HG02763 (cell line): Measurements from ENCODE around the gene EMP2.

Experiments
- ATAC-seq: cut with Tn5 transposase; IDR thresholded peaks from one replicate; pipeline ENCODE4 v1.9.1; 2021; ENCODE audit warnings: mild to moderate bottlenecking, moderate library complexity; ENCODE audit not compliant: unreplicated experiment

The EMP2 gene

DNA sequence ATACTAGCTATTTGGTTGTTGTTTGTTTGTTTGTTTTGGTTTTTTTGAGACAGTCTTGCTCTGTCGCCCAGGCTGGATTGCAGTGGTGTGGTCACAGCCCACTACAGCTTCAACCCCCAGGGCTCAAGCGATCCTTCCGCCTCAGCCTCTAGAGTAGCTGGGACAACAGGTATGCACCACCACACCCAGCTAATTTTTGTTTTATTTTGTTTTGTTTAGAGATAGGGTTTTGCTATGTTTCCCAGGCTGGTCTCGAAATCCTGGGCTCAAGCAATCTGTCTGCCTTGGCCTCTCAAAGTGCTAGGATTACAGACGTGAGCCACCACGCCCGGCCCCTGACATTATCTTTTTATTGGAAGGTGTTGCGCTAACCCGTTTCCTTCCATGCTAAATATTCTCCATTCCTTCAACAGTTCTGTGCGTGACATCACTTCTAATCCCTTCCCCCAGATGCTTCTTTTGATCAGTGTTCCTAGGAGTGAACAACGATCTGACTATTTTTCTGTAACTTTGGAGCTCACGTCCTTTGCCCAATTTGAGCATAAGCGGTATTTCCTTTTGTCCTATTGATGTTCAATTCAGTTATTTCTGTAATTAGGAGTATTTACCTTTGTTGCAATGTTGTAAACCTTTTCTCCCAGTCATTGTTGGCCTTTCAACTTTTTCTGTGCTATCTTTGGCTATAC, 30.2 kb upstream of the EMP2 start:
- no peak for ATAC-seq

DNA sequence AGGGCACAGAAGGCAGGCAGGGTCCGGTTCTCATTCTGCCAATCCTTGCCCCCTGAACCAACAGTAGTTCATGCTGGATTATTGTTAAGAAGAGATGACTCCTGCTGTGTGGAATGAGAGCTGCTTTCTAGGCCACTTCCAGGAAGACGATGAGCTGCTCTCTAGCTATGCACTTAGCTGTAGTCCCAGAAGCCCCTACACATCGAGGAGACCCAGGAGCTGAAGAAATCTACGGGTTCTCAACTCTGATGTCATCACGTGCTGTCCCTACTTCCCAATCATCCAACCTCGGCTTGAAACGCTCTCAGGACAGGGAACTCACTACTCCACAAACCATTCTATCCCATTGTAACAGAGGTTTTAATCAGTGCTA, 29.0 kb upstream of the EMP2 start:
- ATAC-seq = no peak

DNA sequence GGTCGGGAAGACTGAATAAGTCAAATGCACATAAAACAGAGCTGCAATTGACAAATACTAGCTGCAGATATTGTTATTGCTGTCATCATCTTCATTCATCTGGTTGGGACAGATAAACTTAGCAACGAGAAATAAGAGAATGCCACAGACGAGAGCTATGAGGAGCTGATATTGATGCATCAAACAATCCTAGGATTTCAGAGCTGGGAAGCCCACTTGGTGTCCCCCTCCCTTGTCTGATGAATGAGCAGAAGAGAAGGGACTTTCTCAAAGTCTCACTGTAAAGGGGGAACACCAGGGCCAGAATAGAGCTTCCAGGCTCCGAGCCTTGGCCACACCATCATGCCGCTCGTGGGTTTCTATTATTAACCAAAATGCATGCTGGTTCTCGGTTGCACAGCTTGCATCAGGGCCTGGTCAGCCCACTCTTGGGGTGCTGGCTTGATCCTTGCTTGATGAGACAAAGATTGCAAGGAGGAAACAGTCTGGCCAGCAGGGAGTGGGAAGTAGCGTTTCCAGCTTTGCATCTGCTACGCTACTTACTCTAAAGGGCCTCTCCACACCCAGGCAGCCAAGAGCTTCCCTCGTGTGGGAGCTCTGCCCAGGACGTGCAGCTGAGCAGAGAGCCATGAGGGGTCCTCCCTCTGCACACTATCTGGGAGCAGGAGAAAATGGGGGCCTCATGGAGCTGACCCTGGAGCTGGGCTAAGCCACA, 28.4 kb upstream of the EMP2 start:
- no peak for ATAC-seq

GRCh38 chr16:10607157-10607556, 26.8 kb upstream of the EMP2 start:
- ATAC-seq = no peak

DNA sequence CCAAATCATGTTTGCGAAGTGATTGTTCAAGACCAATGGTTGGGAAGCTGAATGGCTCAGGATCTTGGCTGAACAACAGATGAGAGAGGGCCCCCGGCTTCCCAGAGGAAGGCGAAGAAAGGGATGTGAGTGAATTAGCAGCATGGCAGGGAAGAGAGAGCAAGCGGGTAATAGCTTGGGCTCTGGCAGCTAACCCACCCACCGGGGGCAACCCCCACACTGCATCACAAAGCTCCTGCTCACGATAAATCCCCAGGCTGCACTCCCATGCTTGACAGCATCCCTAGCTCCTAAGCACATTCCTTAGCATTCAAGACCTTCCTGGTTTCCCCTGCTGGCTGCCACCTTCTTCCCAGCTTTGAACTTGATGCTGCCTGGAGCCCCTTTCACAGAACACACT, 26.2 kb upstream of the EMP2 start:
- ATAC-seq = no peak

DNA sequence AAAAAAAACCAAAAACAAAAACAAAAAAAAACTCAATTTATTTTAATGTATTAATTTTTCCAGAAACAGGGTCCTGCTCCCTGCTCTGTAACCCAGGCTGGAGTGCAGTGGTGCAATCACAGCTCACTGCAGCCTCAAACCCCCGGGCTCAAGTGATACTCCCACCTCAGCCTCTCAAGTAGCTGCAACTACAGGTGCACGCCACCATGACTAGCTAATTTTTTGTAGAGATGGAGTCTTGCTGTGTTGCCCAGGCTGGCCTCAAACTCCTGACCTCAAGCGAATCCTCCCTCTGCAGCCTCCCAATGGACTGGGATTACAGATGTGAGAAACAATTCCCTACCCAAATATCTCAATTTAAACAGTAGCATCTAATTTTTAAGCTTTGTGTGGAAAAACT, 25.2 kb upstream of the EMP2 start:
- no peak for ATAC-seq

GRCh38 chr16:10601444-10602408, 21.3 kb upstream of the EMP2 start:
- no peak for ATAC-seq

- no peak for ATAC-seq
Measured at GRCh38 chr16:10600782-10601443, 20.5 kb upstream of the EMP2 start.

DNA sequence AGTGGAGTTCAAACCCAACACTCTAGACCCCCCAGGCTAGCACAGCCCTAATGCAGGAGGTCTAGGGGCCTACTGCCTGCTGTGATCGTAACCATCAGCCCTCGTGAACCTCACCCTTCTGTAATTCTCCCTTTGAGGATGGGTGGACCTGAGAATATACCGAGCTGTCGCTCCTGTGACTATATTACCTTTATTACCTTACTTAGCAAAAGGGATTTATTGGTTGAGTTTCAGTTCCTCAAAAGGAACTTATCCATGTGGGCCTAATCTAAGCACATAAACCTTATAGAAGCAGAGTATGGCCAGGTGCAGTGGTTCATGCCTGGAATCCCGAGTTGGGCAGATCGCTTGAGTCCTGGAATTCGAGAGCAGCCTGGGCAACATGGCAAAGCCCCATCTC, 19.2 kb upstream of the EMP2 start:
- no peak for ATAC-seq

DNA sequence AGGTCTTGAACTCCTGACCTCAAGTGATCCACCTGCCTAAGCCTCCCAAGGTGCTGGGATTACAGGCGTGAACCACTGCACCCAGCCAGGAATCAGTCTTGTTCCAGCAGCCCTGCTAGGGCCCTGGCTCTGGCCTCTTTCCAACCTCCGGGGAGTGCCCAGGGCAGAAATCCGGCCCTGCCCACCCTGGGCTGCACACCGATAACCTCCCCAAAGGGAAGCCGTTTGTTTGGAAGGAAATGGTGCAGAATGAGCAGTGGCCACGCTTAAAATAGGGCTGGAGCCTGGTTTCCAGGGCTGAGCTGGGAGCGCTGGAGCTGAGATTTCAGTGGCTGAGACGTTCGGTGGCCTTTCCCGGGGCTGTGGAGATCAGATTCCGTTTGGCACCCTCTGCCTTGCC, 17.8 kb upstream of the EMP2 start:
- ATAC-seq = no peak

- ATAC-seq = no peak
Measured at GRCh38 chr16:10597187-10597601, 16.8 kb upstream of the EMP2 start.

DNA sequence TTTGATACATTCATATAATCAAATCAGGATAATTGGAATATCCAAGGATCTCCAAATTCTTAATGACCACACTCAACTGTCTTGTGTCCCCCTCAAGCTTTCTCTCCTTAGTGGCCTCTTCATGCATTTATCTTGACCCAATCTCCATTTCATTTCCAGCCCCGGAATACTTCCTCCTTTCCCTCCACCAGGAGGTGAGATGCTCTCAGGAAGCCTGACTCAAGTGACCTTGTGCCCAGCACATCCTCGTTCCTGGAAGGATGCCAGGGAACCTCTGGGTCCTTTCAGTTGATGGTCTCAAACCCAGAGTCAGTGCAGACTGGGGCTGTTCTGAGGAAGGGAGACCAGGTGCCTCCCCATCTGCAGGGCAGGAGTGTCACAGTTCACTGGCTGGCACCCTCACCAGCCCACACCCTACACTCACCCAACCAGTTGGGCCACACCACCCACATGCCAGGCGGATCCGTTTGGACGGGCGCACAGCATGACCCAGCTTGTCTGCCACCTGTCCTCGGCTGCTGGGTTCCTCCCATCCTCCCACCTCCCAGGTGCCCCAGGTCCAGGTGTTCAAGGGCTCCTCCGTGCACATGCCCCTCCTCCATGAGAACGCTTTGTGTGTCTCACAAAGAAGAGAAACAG, 14.0 kb upstream of the EMP2 start:
- ATAC-seq = no peak

DNA sequence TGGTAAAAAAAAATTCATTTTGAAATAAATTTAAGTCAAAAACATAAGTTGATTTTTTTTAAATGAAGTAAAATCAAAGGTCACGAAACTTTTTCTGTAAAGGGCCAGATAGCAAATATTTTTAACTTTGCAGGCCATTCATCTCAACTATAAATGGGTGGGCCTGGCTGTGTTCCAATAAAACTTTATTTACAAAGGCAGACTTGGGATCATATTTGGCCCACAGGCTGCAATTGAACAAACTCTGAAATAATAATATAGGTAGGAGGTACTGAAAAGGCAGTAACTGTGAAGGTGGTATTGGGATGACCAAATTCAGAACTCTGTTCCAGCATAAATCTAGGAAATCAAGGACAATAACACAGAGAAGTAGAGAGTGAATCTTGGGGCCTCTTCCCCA, 12.2 kb upstream of the EMP2 start:
- no peak for ATAC-seq

DNA sequence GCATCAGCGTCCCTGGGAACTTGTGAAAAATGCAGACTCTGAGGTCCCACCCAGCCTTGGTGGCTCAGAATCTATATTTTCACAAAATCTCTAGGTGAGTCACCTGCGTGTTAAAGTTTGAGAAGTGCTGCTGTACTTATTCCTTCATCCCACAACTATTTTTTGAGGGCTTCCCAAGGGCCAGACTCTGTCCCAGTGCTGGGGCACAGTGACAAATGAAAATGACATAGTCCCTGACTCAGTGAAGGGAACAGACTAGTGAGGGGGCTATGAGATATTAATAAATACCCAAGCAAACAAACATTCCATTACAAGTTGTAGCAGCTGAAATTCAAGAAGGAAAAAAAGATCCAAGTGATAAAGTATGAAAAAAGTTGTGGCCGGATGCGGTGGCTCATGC, 9.9 kb upstream of the EMP2 start:
- ATAC-seq = no peak

DNA sequence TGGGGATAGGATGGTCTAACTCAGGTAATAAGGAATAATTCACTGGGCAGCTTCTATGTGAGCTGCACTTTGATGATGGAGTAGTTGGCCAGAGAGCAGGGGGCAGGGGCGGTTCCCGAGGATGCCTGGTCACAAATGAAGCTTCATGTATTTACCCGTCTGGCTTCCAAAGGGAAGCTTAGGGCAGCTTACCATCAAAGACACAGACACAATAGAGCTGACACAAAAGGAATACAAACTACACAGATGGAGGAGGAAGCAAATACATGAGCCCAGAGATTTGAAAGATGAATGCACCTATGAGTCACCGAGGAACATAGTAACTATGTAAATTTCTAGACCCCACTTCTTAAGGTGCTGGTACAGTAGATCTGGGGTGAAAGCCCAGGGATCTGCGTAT, 8.7 kb upstream of the EMP2 start:
- no peak for ATAC-seq

GRCh38 chr16:10587622-10588021, 7.2 kb upstream of the EMP2 start:
- ATAC-seq = no peak

DNA sequence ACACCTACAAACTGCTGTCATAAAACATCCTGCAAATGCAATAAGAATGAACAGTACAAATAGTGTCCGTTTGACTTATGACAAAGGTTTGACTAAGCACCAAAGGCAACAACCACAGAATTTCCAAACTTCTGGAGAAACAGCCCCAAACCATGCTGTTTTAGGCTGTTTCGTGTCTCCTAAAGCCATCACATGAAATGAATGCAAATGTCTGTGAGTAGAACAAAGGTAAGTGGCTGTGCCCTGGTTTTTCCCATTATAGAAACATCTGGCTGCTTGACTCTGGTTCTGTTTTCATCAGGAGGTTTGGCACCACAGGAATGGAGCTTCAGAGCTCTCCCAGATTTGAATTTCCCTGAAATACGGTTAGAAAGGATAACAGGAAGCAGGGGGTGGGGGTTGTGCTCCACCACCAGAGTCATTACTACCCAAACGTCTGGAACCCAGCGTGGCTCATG, 4.6 kb upstream of the EMP2 start:
- ATAC-seq = no peak

DNA sequence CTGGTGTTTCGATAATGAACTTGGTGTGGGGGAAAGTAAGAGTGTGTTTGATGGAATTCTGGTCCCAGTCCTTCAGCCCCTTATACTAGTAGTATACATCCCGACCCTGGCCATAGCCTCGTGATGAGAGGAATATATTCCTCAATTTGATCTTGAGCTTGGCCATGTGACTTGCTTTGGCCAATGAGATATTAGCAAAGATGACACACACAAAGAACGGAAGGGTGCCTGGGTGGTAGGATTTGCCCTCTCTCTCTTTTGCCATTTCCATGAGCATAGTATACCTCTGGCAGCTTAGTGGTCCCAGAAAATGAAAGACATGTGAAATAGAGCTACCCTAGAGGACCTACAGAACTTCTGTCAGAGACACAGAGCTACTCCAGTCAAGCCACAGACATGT, 2.9 kb upstream of the EMP2 start:
- ATAC-seq = no peak

GRCh38 chr16:10581507-10581906, 1.1 kb upstream of the EMP2 start:
- no peak for ATAC-seq

- ATAC-seq = no peak
Measured at GRCh38 chr16:10580883-10581247, 467 bp upstream of the EMP2 start.

DNA sequence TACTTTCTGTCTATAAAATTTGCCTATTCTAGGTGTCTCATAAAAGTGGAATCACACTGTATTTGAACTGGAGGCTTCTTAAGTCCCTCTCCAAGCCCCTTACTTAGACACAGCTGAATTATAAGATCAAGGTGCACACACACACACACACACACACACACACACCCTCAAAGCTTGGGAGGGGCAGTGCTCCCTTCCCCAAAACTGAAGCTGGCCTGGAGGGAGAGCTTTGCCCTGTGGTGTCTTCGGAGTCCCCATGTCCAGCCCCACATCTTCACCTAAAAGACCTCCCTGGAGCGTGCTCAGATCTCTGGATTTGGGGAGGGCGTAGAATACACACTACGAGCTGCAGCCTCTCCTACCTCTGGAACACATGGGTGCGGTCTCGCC, 828 bp downstream of the EMP2 start:
- no peak for ATAC-seq
